ENCODE results near the gene LZIC.

The LZIC gene

GRCh38 chr1:9910423-9911178, 32.6 kb downstream of the LZIC start:
- DNase-seq (ENCODE audit: low read depth): peak; percentile 100

- DNase-seq (ENCODE audit: low read depth): no peak
These were observed 33.1 kb downstream of the LZIC start, which contains the start of gene CTNNBIP1 for GRCh38 chr1:9910076-9910422. Gene CTNNBIP1, minus strand, starts transcription at chr1:9910269. Its CDS starts 38,205 bp downstream, at chr1:9872064.

GRCh38 chr1:9909234-9910046, 33.8 kb downstream of the LZIC start:
- DNase-seq (ENCODE audit: low read depth): peak; percentile 10

- DNase-seq (ENCODE audit: low read depth): no peak
These were observed 34.3 kb downstream of the LZIC start for GRCh38 chr1:9908871-9909233.

- no peak for DNase-seq (ENCODE audit: low read depth)
These were observed 35.8 kb downstream of the LZIC start for GRCh38 chr1:9907441-9907840.

GRCh38 chr1:9906466-9906865, 36.7 kb downstream of the LZIC start:
- DNase-seq (ENCODE audit: low read depth): no peak

- no peak for DNase-seq (ENCODE audit: low read depth)
These were observed 38.2 kb downstream of the LZIC start for GRCh38 chr1:9905010-9905409.

- DNase-seq (ENCODE audit: low read depth): no peak
These were observed 38.6 kb downstream of the LZIC start for GRCh38 chr1:9904596-9904995.

GRCh38 chr1:9903801-9904527, 39.2 kb downstream of the LZIC start:
- no peak for DNase-seq (ENCODE audit: low read depth)

GRCh38 chr1:9902060-9902452, 41.1 kb downstream of the LZIC start:
- DNase-seq (ENCODE audit: low read depth): no peak

- no peak for DNase-seq (ENCODE audit: low read depth)
These were observed 41.8 kb downstream of the LZIC start for GRCh38 chr1:9901148-9902059.

- no peak for DNase-seq (ENCODE audit: low read depth)
These were observed 42.8 kb downstream of the LZIC start for GRCh38 chr1:9900142-9901043.

- DNase-seq (ENCODE audit: low read depth): no peak
These were observed 49.1 kb downstream of the LZIC start for GRCh38 chr1:9894115-9894514.

- no peak for DNase-seq (ENCODE audit: low read depth)
These were observed 50.3 kb downstream of the LZIC start for GRCh38 chr1:9892563-9893528.

GRCh38 chr1:9891207-9891606, 52.0 kb downstream of the LZIC start:
- no peak for DNase-seq (ENCODE audit: low read depth)

- no peak for DNase-seq (ENCODE audit: low read depth)
These were observed 52.9 kb downstream of the LZIC start for GRCh38 chr1:9890224-9890731.

GRCh38 chr1:9889411-9889810, 53.8 kb downstream of the LZIC start:
- DNase-seq (ENCODE audit: low read depth): no peak

GRCh38 chr1:9888886-9889285, 54.3 kb downstream of the LZIC start:
- DNase-seq (ENCODE audit: low read depth): no peak

GRCh38 chr1:9887070-9887469, 56.1 kb downstream of the LZIC start:
- DNase-seq (ENCODE audit: low read depth): no peak

Measured in stimulated activated CD8-positive, alpha-beta memory T cell treated with anti-CD3 and anti-CD28 coated beads, Interleukin-7, amount 100 ng/mL, for 24 hours (primary cell).